A549 treated with Hydrocortisone at 1 μM for 4 hours (cell line): ENCODE data around the gene TRNAU1AP. TPM values are rescaled to one million over a fixed set of nuclear protein-coding genes. Genes with fewer than 3 reads are reported as not detected.

ENCODE experiments used
- total RNA-seq: library from RNA; stranded (reverse); fragments of 200-300 nt; extraction: Qiagen RNA extraction; gene quantifications from 5 replicates; pipeline ENCODE4 v1.2.3, GENCODE V29; 2022

TRNAU1AP gene
- 18.9 to 28.1 TPM (median 26.5 TPM) in 5 replicates for total RNA-seq

DNA sequence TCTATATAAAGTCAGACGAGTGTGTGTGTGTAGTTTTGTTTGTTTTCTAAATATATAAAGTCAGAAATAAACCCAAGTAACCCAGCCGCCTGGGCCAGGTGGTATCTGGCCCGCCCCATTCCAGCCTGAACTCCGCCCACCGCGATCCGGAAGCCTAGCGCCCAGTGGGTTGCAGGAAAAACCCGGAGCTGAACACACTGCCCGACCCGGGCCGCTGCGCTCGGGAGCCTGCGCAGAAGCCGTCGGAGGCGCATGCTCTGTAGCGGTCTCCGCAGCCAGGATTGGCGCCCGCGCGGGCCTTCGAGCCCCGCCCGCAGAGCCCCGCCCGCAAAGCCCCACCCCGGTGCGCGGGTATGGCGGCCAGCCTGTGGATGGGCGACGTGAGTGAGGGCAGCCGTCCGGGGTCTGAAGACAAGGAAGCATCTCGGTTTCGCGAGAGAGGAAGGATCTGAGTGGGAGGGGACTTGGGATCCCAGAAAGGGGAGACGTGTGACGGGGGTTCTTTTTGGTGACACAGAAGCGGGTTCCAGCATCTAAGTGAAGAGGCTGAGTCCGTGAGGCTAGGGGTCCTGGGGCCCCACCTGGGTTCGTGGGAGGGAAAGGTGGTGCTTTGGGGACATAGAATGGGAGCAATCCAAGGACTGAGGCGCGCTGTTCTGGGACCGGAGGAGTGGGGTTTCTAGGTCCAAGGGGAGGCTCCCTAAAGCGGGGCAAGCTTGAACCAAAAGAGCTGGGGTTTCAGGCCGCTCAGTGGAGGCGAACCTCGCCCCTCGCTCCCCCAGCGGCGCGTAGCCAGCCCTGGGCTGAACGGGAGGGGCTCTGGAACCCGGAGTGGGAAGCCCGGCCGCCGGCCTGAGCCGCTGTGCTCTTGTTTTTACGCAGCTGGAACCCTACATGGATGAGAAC, at the start of gene TRNAU1AP:
TRNAU1AP (plus strand) TSS at position 328 of the 906 bp plus-strand sequence; CDS start at position 354, 26 bp downstream.

GRCh38 chr1:28505406-28506187, 47.3 kb upstream of the TRNAU1AP start, which contains the start of gene RCC1:
Gene RCC1, plus strand, starts transcription at chr1:28506043. Its CDS starts 23,824 bp downstream, at chr1:28529867.

DNA sequence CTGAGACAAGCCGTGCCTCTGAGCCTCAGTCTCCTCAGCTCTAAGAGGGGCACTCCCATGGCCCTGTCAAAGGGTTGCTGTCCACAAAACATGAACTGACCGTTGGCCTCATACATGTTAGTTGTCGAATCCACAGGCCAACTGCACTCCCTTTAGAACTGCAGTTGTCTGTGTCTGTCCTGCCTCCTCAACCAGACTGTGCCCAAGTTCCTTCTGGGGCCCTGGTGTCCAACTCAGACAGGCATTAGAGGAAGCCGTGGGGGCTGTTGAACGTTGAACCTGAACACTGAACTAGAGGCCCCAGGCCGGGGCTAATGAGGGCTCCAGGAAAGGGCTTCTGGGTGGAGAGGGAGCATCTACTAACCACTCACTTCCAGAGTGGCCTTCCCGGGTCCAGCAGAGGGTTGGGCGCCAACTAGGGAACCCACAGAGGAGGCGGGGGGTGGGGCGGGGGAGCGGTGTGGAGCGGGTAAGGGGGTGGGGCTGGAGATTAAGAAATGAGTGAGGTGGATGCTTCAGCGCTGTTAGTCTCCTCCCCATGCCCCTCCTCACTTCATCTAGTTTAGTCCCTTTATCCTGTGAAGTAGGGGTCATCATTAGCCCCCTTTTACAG, 38.9 kb downstream of the TRNAU1AP start, which contains the start of gene RAB42:
RAB42 (plus strand) TSS at position 558 of the 613 bp plus-strand sequence. CDS start 247 bp downstream, outside the sequence.

Other genes starting within 250 kb of the TRNAU1AP start
- gene MED18, start 224.0 kb upstream of the TRNAU1AP start, total RNA-seq: 15.8 to 17.9 TPM (median 17.0 TPM) in 5 replicates
- gene PHACTR4, start 183.3 kb upstream of the TRNAU1AP start, total RNA-seq: 19.7 to 28.9 TPM (median 22.6 TPM) in 5 replicates
- gene RCC1, start 47.0 kb upstream of the TRNAU1AP start, total RNA-seq: 70.4 to 86.1 TPM (median 74.5 TPM) in 5 replicates
- gene RAB42, start 39.2 kb downstream of the TRNAU1AP start, total RNA-seq: 3.0 to 3.9 TPM (median 3.4 TPM) in 5 replicates
- gene TAF12, start 90.0 kb downstream of the TRNAU1AP start, total RNA-seq: 11.9 to 13.1 TPM (median 12.6 TPM) in 5 replicates
- not detected in 5 replicates for gene RNU11, start 95.5 kb downstream of the TRNAU1AP start, total RNA-seq
- gene GMEB1, start 115.7 kb downstream of the TRNAU1AP start, total RNA-seq: 5.2 to 6.5 TPM (median 5.6 TPM) in 5 replicates
- 52.1 to 65.4 TPM (median 54.0 TPM) in 5 replicates for gene YTHDF2, start 183.9 kb downstream of the TRNAU1AP start, total RNA-seq